GM13976 (cell line): Measurements from ENCODE around the gene CENPM.

ENCODE experiments used
- DNase-seq: peaks from one replicate; pipeline ENCODE4 v3.0.0; 2012; ENCODE audit warnings: low spot score
- CTCF ChIP-seq: IDR thresholded peaks from 2 replicates; pipeline ENCODE4 v1.5.1; 2012; ENCODE audit warnings: borderline replicate concordance, mild to moderate bottlenecking; ENCODE audit not compliant: insufficient read depth; ENCODE audit errors: extremely low read depth, missing control alignments, control extremely low read depth
- in situ Hi-C: fragments of 300-500 bp; cut with MboI; formaldehyde crosslinking; loops from one replicate; pipeline ENCODE4 v1.12.0; 2022; ENCODE audit warnings: low sequenced_read_pairs, mixed read lengths, inconsistent platforms; ENCODE audit not compliant: unreplicated experiment

The CENPM gene

GRCh38 chr22:41927813-41928212 is 19.1 kb downstream of the CENPM start:
- no peak for DNase-seq

GRCh38 chr22:41925783-41926460 is 21.0 kb downstream of the CENPM start:
- DNase-seq: peak; percentile 67
- in situ Hi-C loops: no loop called here
- peak; percentile 95 for TF ChIP-seq CTCF

More at GRCh38 chr22:41927813-41928212, 19.1 kb downstream of the CENPM start:
- in situ Hi-C loops: no loop called here
- TF ChIP-seq CTCF: no peak

DNA sequence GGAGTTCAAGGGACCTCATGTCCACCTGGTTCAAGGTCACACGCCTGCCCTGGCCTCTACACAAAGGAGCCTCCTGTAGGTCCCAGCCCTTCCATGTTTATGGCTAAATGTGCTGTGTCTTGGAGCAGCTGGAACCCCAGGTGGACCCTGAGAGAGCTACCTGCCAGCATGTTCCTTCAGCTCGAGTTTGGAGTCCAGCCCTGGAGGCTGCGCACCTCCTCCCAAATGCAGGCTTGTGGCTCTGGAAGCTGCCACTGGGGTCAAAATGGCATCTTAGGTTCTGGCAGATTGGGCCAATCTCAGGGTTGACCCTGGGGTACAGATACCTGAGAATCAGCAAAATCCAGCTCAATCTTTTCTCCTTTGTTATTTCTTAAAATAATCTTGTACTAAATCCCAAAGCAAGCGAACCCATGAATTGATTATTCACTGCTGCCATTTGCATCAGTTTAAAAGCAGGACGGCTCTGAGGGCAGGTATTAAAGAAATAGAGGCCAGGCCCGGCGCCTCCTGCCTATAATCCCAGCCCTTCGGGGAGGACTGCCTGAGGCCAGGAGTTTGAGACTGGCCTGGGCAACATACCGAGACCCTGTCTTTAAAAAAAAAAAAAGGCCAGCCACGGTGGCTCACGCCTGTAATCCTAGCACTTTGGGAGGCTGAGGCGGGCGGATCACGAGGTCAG is 23.2 kb downstream of the CENPM start:
- no peak for TF ChIP-seq CTCF
- in situ Hi-C loops: no loop called here
- DNase-seq: no peak

DNA sequence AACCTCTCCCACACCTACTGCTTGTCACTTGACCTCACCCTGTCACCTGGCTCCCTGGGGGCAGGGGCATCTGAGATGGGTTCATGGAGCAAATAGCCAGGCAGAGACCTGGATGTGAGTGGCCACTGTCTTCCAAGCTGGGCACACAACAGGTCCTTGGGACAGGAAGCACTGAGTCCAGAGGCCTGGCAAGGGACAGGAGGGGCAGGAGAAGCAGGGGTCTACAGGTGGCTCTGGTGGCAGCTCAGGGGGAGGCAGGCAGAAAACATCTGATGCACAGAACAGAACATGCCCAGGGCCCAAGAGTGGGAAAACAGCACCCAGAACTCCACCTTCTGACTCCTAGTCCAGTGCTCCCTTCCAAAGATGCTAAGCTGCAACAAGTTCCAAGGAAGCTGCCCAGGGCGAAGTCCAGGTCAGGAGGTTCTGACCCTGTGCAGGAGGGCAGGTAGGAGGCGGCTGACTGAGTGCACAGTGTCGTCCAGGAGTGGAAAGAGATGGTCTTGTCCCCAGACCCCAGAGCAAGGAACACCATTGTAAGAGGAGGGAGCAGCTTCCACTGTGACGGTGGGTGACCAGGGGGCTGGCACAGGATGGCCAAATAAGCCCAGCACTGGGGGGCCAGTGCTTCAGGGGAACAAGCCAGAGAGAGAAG is 23.9 kb downstream of the CENPM start:
- in situ Hi-C loops: no loop called here
- no peak for TF ChIP-seq CTCF
- DNase-seq: no peak

DNA sequence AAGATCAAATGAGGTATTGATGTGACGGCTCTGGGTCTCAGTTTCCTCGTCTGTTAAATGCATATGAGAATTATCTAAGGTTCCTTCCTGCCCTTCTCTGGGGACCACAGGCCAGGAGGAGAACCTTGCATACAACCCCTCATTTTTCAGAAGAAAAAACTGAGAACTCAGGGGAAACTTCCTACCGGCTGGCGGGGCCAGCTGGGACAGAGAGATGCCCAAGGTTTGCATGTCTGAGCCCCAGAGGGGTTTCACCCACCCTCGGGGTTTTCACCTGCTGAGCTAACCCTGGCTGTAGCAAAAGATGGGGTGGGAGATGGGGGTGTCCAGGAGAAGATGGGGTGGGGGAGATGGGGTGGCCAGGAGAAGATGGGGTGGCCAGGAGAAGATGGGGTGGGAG is 24.6 kb downstream of the CENPM start:
- no peak for TF ChIP-seq CTCF
- no peak for DNase-seq
- in situ Hi-C loops: no loop called here

GRCh38 chr22:41920271-41920976 is 26.5 kb downstream of the CENPM start:
- in situ Hi-C loops: no loop called here
- TF ChIP-seq CTCF: no peak
- DNase-seq: no peak
